HFF-Myc (cell line): ENCODE results near the gene LRIT2.

Experiments used
- DNase-seq: peaks from one replicate; pipeline ENCODE4 v3.0.0-alpha.2; 2011; ENCODE audit warnings: low read depth; ENCODE audit errors: extremely low read depth
- H3K4me3 ChIP-seq: replicated peaks from 2 replicates; pipeline ENCODE4 v1.5.1; 2011; ENCODE audit warnings: low read depth, mild to moderate bottlenecking, control low read depth, low read length
- TF ChIP-seq, protein P1 (sequence below): IDR thresholded peaks from 2 replicates; pipeline ENCODE4 v1.5.1; 2012; ENCODE audit warnings: mild to moderate bottlenecking, low read depth, low read length, control low read depth; ENCODE audit errors: missing control alignments

Gene LRIT2

DNA sequence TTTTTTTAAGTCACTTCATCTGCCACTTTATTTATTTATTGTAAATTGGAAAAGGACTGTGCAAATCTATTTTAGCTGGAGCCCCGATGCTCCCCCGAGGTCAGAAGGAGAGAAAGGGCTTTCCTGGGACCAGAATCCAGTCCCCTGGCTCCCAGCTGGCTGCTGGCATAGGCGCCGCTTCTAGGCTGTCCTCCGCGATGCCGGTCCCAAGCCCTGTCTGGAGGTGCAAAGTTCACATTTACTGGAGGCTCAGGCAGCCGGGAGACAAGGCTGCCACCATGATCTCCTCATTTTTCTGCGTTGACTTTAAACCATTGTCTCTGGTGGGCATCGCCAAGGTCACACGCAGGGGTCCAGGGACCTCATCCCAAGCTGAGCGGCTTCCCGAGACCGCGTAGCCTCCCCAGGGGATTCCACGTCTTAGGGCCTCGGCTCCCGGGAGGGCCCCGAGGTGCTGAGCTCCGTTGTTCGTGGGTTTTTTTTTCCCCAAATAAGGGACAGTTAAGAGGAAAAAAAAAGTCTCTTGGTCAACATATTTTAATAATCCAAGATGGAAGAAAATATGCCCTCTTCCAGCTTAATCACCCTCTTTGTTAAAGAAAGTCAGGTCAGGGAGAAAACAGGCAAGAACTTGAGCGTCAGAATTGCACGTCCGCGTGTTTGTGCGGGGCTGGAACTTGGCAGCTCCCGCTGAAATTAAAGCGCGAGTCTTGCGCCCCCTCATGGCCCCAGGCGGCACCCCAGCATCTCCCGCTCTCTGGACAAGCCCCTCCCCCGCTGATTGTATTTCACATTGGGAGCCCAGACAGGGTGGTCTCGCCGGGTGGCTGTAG, 31.4 kb upstream of the LRIT2 start:
- H3K4me3 ChIP-seq, result no peak overlapping the region
- DNase-seq, result no peak
- TF ChIP-seq, protein P1, sequence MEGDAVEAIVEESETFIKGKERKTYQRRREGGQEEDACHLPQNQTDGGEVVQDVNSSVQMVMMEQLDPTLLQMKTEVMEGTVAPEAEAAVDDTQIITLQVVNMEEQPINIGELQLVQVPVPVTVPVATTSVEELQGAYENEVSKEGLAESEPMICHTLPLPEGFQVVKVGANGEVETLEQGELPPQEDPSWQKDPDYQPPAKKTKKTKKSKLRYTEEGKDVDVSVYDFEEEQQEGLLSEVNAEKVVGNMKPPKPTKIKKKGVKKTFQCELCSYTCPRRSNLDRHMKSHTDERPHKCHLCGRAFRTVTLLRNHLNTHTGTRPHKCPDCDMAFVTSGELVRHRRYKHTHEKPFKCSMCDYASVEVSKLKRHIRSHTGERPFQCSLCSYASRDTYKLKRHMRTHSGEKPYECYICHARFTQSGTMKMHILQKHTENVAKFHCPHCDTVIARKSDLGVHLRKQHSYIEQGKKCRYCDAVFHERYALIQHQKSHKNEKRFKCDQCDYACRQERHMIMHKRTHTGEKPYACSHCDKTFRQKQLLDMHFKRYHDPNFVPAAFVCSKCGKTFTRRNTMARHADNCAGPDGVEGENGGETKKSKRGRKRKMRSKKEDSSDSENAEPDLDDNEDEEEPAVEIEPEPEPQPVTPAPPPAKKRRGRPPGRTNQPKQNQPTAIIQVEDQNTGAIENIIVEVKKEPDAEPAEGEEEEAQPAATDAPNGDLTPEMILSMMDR, result peak; percentile 67

DNA sequence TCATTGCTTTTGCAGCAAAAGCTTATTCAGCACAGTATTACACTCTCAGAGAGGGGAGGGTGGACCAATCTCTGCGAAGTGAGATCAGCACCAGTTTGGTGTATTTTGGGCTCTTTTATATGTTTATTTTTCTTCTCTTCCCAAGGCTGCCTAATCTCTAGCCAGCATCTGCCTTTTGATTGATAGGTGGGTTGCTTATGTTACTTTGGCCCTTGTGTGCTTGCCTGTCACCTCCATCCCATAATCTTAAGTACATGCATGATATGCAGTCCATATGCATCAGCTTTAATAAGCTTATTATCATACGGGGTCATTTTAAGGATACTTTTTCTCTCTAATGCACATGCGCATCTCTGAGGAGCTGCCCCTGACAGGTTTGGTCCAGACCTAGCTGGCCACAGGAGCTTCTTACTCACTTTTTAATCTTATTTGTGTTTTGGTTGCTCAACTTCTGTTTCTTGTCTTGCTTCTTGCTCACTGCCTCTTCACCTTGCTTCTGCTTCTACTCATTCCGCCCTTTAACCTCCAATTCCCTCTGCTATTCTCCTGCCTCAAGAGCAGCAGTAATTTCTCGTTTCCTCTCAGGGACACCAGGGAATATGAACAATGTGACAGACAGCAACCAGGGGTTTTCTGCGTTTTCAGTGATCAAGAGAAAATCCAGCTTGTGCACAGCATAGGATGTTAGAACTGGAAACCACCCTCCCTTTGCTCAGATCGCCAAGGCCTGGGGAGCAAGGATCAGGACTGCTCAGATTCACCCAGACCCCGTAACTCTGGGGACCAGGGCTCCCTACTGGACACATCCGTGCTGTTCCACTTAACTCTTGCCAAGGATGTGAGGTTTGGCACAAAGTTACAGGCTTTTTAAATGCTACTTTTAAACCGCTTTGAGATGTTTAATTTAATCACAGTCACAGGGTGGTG, 29.5 kb upstream of the LRIT2 start:
- no peak overlapping the region for H3K4me3 ChIP-seq
- TF ChIP-seq, protein P1, result no peak
- DNase-seq, result no peak

DNA sequence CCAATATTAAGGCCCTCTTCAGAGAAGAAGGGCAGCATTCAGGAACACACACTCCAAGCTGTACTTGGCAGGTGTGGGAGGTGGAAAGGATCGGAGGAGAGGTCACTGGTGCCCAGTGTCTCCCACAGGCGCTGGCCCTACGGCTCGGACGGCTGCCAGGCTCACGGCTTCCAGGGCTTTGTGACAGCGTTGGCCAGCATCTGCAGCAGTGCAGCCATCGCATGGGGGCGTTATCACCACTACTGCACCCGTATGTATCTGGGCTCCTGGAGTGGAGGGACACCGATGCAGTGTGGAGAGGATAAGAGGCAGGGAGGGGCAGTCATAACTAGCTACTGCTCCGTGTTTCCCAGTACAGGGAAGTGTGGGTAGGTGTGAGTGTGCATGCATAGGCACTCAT, 23.4 kb upstream of the LRIT2 start:
- no peak overlapping the region for H3K4me3 ChIP-seq
- TF ChIP-seq, protein P1, result no peak
- no peak for DNase-seq

DNA sequence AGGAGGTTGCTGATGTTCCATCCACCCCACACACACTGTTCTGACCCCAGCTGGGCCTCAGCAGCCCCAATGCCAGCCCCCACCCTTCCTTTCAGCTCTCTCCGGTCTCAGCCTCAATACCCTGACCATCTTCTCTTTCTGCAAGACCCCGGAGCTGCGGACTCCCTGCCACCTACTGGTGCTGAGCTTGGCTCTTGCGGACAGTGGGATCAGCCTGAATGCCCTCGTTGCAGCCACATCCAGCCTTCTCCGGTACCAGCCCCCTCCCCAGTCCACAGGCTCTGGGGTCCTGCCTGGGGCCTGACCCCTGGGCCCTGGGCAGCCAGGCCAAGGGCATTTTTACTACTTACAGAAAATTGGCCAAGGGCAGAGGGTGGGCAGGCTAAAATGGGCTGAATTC, 22.2 kb upstream of the LRIT2 start:
- H3K4me3 ChIP-seq, result no peak overlapping the region
- TF ChIP-seq, protein P1, result no peak

DNA sequence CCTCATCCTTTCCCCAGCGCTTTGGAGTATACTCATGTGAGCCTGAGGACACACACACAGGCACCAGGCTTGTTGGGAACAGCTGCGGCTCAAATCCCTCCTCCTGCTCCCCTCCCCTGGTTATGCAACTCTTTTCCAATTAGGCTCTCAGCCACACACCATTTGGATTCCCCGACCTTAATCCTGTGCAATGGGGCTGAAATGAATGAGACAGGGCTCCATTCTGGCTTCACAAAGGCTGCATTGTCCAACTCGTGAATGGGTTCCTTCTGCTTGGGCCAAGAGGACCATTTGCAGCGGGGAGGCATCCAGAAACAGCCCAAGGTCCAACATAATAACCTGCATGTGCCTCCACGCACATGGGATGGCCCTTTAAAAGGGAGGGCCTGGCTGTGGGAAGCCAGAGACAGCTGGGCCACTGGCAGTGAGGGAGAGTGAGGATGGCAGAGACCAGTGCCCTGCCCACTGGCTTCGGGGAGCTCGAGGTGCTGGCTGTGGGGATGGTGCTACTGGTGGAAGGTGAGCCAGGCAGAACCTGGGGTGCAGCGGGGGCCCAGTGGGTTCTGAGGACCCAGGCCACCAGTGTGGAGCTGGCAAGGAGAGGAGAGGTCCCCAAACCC, 19.4 kb upstream of the LRIT2 start, which contains the start of gene RGR:
Gene RGR, plus strand, starts transcription at position 403 of the 620 bp plus-strand sequence. Its CDS starts 38 bp downstream, at position 441.
- H3K4me3 ChIP-seq, result no peak within 1 kb of the TSS
- DNase-seq, result no peak
- TF ChIP-seq, protein P1, result no peak

More for the DNA sequence above, 22.2 kb upstream of the LRIT2 start:
- no peak for DNase-seq

DNA sequence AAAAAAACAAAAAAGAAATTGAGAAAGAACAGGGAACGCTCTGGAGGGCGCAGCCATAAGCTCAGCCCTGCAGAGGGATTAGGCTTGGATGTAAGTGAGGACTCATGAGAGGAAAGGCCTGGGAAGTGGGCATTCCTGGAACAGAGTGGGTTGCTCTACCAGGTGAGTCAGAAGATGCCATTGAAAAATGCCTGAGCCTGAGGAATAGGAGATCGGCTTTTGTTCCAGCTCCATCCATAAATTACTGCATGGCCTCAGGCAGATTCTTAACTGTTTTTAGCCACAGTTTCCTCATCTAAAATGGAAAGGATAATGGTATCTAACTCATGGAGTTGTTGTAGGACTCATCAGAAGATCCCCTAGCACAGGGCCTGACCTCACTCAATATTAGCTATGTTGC, 18.4 kb upstream of the LRIT2 start:
- TF ChIP-seq, protein P1, result no peak
- DNase-seq, result no peak
- H3K4me3 ChIP-seq, result no peak overlapping the region
